ENCODE results near the gene PARD3B.

DNA sequence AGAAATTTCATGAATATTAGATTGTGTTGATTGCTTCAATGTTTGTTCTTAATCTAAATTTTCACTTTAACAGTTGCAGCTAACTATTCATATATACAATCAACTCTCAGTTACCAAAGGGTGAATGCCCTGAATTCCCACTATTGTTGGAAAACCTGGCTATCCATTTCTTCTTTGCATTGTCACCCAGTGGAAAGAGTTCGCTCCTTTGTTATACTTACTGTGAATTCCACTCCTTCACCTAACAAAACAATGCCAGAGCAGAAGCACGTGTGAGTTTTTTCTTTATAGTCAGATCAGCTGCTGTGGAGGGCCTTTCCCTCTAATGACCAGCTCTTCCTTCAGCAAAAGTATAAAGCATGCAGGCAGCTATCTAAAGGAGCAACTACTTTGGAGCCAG is 727.9 kb downstream of the PARD3B start:
- TF ChIP-seq, protein P1, sequence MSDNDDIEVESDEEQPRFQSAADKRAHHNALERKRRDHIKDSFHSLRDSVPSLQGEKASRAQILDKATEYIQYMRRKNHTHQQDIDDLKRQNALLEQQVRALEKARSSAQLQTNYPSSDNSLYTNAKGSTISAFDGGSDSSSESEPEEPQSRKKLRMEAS (IDR thresholded peaks at IDR 0.05; ENCODE audit: low read depth, low read length) = no peak
- TF ChIP-seq, protein P2, sequence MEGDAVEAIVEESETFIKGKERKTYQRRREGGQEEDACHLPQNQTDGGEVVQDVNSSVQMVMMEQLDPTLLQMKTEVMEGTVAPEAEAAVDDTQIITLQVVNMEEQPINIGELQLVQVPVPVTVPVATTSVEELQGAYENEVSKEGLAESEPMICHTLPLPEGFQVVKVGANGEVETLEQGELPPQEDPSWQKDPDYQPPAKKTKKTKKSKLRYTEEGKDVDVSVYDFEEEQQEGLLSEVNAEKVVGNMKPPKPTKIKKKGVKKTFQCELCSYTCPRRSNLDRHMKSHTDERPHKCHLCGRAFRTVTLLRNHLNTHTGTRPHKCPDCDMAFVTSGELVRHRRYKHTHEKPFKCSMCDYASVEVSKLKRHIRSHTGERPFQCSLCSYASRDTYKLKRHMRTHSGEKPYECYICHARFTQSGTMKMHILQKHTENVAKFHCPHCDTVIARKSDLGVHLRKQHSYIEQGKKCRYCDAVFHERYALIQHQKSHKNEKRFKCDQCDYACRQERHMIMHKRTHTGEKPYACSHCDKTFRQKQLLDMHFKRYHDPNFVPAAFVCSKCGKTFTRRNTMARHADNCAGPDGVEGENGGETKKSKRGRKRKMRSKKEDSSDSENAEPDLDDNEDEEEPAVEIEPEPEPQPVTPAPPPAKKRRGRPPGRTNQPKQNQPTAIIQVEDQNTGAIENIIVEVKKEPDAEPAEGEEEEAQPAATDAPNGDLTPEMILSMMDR (IDR thresholded peaks at IDR 0.05; ENCODE audit: low read depth, low read length) = no peak
- TF ChIP-seq POLR2A (IDR thresholded peaks at IDR 0.05; ENCODE audit: extremely low read depth, insufficient read length) = no peak
